Right lobe of liver (tissue), 4 donors: ENCODE measurements around the gene SFT2D1.

Experiments used
- POLR2A ChIP-seq: fragments of 450-650 bp; IDR thresholded peaks from one replicate; pipeline ENCODE4 v1.6.1; 2017; ENCODE audit warnings: antibody characterized with exemption, mild to moderate bottlenecking
- TF ChIP-seq, protein P1 (sequence below), 4 donors: fragments of 200-600 bp in 3 of 4; fragments of 450-650 bp in 1 of 4; IDR thresholded peaks; one replicate each; pipeline versions ENCODE4 v1.5.1 to v1.8.0; 2016 to 2022; ENCODE audit warnings: antibody characterized with exemption in 4 of 4, mild to moderate bottlenecking in 2 of 4
- donor health status: DM: no; HTN: no; CAD: no.
- donor health status: DM: no; HTN: no; CAD: no.
- donor health status: DM: no; HTN: yes; CAD: no.

GRCh38 chr6:166381733-166382499 lies 39.6 kb upstream of the SFT2D1 start:
- TF ChIP-seq, protein P1, sequence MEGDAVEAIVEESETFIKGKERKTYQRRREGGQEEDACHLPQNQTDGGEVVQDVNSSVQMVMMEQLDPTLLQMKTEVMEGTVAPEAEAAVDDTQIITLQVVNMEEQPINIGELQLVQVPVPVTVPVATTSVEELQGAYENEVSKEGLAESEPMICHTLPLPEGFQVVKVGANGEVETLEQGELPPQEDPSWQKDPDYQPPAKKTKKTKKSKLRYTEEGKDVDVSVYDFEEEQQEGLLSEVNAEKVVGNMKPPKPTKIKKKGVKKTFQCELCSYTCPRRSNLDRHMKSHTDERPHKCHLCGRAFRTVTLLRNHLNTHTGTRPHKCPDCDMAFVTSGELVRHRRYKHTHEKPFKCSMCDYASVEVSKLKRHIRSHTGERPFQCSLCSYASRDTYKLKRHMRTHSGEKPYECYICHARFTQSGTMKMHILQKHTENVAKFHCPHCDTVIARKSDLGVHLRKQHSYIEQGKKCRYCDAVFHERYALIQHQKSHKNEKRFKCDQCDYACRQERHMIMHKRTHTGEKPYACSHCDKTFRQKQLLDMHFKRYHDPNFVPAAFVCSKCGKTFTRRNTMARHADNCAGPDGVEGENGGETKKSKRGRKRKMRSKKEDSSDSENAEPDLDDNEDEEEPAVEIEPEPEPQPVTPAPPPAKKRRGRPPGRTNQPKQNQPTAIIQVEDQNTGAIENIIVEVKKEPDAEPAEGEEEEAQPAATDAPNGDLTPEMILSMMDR (IDR thresholded peaks at IDR 0.05): peak; percentile 84 to 97 (median 91)
- TF ChIP-seq POLR2A: peak; percentile 57
